ENCODE measurements around the gene RWDD4.

The RWDD4 gene

GRCh38 chr4:183626168-183626567 is 32.8 kb downstream of the RWDD4 start:
- TF ChIP-seq REST (IDR thresholded peaks at IDR 0.05; ENCODE audit: insufficient replicate concordance, low read depth) (no peak), CTCF (IDR thresholded peaks at IDR 0.05; ENCODE audit: insufficient read depth, low read length) (no peak), POLR2AphosphoS5 (IDR thresholded peaks at IDR 0.05; ENCODE audit: low read depth) (no peak), SPI1 (IDR thresholded peaks at IDR 0.05; ENCODE audit: borderline replicate concordance, low read depth) (no peak), GABPA (IDR thresholded peaks at IDR 0.05; ENCODE audit: low read depth) (no peak)
- DNase-seq (ENCODE audit: low read depth in 1 of 2, low spot score in 1 of 2), result no peak
- H3K27ac ChIP-seq (replicated peaks), result no peak overlapping the region
- no peaks in the 10 kb centered on the region for H3K27me3 ChIP-seq (ENCODE audit: insufficient read depth, poor library complexity, severe bottlenecking)
- no peak overlapping the region for H3K4me3 ChIP-seq (replicated peaks; ENCODE audit: insufficient read depth, low read length)

GRCh38 chr4:183624548-183624947 is 34.4 kb downstream of the RWDD4 start:
- Histone ChIP-seq H3K4me3 (replicated peaks; ENCODE audit: insufficient read depth, low read length) (no peak overlapping the region), H3K27me3 (ENCODE audit: insufficient read depth, poor library complexity, severe bottlenecking) (no peaks in the 10 kb centered on the region), H3K27ac (replicated peaks) (no peak overlapping the region)
- DNase-seq (ENCODE audit: low read depth in 1 of 2, low spot score in 1 of 2), result no peak
- TF ChIP-seq REST (IDR thresholded peaks at IDR 0.05; ENCODE audit: insufficient replicate concordance, low read depth), result no peak
- no peak for TF ChIP-seq GABPA (IDR thresholded peaks at IDR 0.05; ENCODE audit: low read depth)
- no peak for TF ChIP-seq CTCF (IDR thresholded peaks at IDR 0.05; ENCODE audit: insufficient read depth, low read length)
- no peak for TF ChIP-seq POLR2AphosphoS5 (IDR thresholded peaks at IDR 0.05; ENCODE audit: low read depth)
- no peak for TF ChIP-seq SPI1 (IDR thresholded peaks at IDR 0.05; ENCODE audit: borderline replicate concordance, low read depth)

GRCh38 chr4:183621875-183622274 is 37.1 kb downstream of the RWDD4 start:
- H3K27me3 ChIP-seq (ENCODE audit: insufficient read depth, poor library complexity, severe bottlenecking), result no peaks in the 10 kb centered on the region
- DNase-seq (ENCODE audit: low read depth in 1 of 2, low spot score in 1 of 2), result peak in 1 of 2 experiments; percentile 26
- H3K27ac ChIP-seq (replicated peaks), result peak overlapping the region; percentile 49
- TF ChIP-seq GABPA (IDR thresholded peaks at IDR 0.05; ENCODE audit: low read depth), result no peak
- no peak for TF ChIP-seq SPI1 (IDR thresholded peaks at IDR 0.05; ENCODE audit: borderline replicate concordance, low read depth)
- no peak for TF ChIP-seq CTCF (IDR thresholded peaks at IDR 0.05; ENCODE audit: insufficient read depth, low read length)
- no peak for TF ChIP-seq POLR2AphosphoS5 (IDR thresholded peaks at IDR 0.05; ENCODE audit: low read depth)
- TF ChIP-seq REST (IDR thresholded peaks at IDR 0.05; ENCODE audit: insufficient replicate concordance, low read depth), result no peak
- H3K4me3 ChIP-seq (replicated peaks; ENCODE audit: insufficient read depth, low read length), result no peak overlapping the region
